H9 (cell line): ENCODE data around the gene KDM3A. TPM values are rescaled to one million over a fixed set of nuclear protein-coding genes. Genes with fewer than 3 reads are reported as not detected.

Experiments
- DNase-seq: peaks from one replicate; pipeline ENCODE4 v3.0.0-alpha.2; 2017
- H2AFZ ChIP-seq: one replicate; pipeline ENCODE4 v1.6.1; 2013; ENCODE audit warnings: mild to moderate bottlenecking, low read length, control low read depth, moderate library complexity
- H2AK5ac ChIP-seq: 2 replicates; pipeline ENCODE4 v1.6.1; 2013; ENCODE audit warnings: low read length, control low read depth, mixed read lengths; ENCODE audit not compliant: insufficient read length
- H2BK120ac ChIP-seq: one replicate; pipeline ENCODE4 v1.6.1; 2013; ENCODE audit warnings: low read depth, mild to moderate bottlenecking, low read length, control low read depth, inconsistent platforms; ENCODE audit not compliant: poor library complexity, severe bottlenecking
- H2BK12ac ChIP-seq: 2 replicates; pipeline ENCODE4 v1.6.1; 2013; ENCODE audit warnings: low read length, control low read depth, mixed read lengths, low read depth; ENCODE audit not compliant: insufficient read length
- H2BK15ac ChIP-seq: 2 replicates; pipeline ENCODE4 v1.6.1; 2013; ENCODE audit warnings: low read depth, low read length, control low read depth
- H2BK20ac ChIP-seq: one replicate; pipeline ENCODE4 v1.6.1; 2013; ENCODE audit warnings: low read depth, mild to moderate bottlenecking, low read length, control low read depth, inconsistent platforms; ENCODE audit not compliant: poor library complexity, severe bottlenecking
- H2BK5ac ChIP-seq: 2 replicates; pipeline ENCODE4 v1.6.1; 2013; ENCODE audit warnings: low read length, control low read depth, mixed read lengths; ENCODE audit not compliant: insufficient read length
- H3K14ac ChIP-seq: 2 replicates; pipeline ENCODE4 v1.6.1; 2013; ENCODE audit warnings: low read length, control low read depth; ENCODE audit not compliant: insufficient read depth
- H3K18ac ChIP-seq: 2 replicates; pipeline ENCODE4 v1.6.1; 2013; ENCODE audit warnings: low read depth, mild to moderate bottlenecking, mixed read lengths, low read length, control low read depth; ENCODE audit not compliant: insufficient read length
- H3K23ac ChIP-seq: 2 replicates; pipeline ENCODE4 v1.6.1; 2013; ENCODE audit warnings: low read length, control low read depth, mixed read lengths, low read depth; ENCODE audit not compliant: insufficient read length
- H3K23me2 ChIP-seq: 2 replicates; pipeline ENCODE4 v1.6.1; 2013; ENCODE audit warnings: low read depth, mild to moderate bottlenecking, mixed read lengths, low read length, control low read depth; ENCODE audit not compliant: insufficient read length, poor library complexity, severe bottlenecking
- H3K27ac ChIP-seq: 2 replicates; pipeline ENCODE4 v1.5.1; 2013; ENCODE audit warnings: low read length, control low read depth, mixed read lengths, low read depth; ENCODE audit not compliant: insufficient read length
- H3K27me3 ChIP-seq: 2 replicates; pipeline ENCODE4 v1.6.1; 2013; ENCODE audit warnings: low read length, control low read depth, inconsistent platforms; ENCODE audit not compliant: insufficient read depth
- H3K4ac ChIP-seq: 2 replicates; pipeline ENCODE4 v1.6.1; 2013; ENCODE audit warnings: low read depth, mild to moderate bottlenecking, control low read depth, inconsistent platforms, low read length, moderate library complexity
- H3K4me1 ChIP-seq: 2 replicates; pipeline ENCODE4 v1.6.1; 2013; ENCODE audit warnings: low read length, control low read depth, inconsistent platforms; ENCODE audit not compliant: insufficient read depth
- H3K4me2 ChIP-seq: 2 replicates; pipeline ENCODE4 v1.6.1; 2013; ENCODE audit warnings: low read length, control low read depth, mixed read lengths; ENCODE audit not compliant: insufficient read length, insufficient read depth
- H3K56ac ChIP-seq: 2 replicates; pipeline ENCODE4 v1.6.1; 2013; ENCODE audit warnings: low read depth, mild to moderate bottlenecking, mixed read lengths, low read length, control low read depth; ENCODE audit not compliant: insufficient read length
- H3K79me1 ChIP-seq: 2 replicates; pipeline ENCODE4 v1.6.1; 2013; ENCODE audit warnings: low read depth, mild to moderate bottlenecking, moderate library complexity, low read length, control low read depth, inconsistent platforms; ENCODE audit not compliant: insufficient read depth, poor library complexity, severe bottlenecking
- H3K79me2 ChIP-seq: 2 replicates; pipeline ENCODE4 v1.6.1; 2013; ENCODE audit warnings: low read length, control low read depth, inconsistent platforms; ENCODE audit not compliant: insufficient read depth
- H3K9ac ChIP-seq: 2 replicates; pipeline ENCODE4 v1.6.1; 2013; ENCODE audit warnings: low read length, control low read depth, mixed read lengths; ENCODE audit not compliant: insufficient read length; ENCODE audit errors: extremely low read depth
- H3K9me3 ChIP-seq: one replicate; pipeline ENCODE4 v1.6.1; 2013; ENCODE audit warnings: low read depth, low read length, inconsistent platforms; ENCODE audit not compliant: control insufficient read depth
- H3T11ph ChIP-seq: one replicate; pipeline ENCODE4 v1.6.1; 2013; ENCODE audit warnings: mild to moderate bottlenecking, low read length, control low read depth, inconsistent platforms
- H4K20me1 ChIP-seq: one replicate; pipeline ENCODE4 v1.6.1; 2013; ENCODE audit not compliant: control insufficient read depth, insufficient read length, insufficient read depth
- H4K5ac ChIP-seq: 2 replicates; pipeline ENCODE4 v1.6.1; 2013; ENCODE audit warnings: low read depth, mild to moderate bottlenecking, mixed read lengths, low read length, control low read depth; ENCODE audit not compliant: insufficient read length
- H4K8ac ChIP-seq: replicated peaks from 2 replicates; pipeline ENCODE4 v1.6.1; 2013; ENCODE audit warnings: low read length, control low read depth, mixed read lengths, low read depth; ENCODE audit not compliant: insufficient read length
- H4K91ac ChIP-seq: 2 replicates; pipeline ENCODE4 v1.6.1; 2013; ENCODE audit warnings: low read depth, mild to moderate bottlenecking, moderate library complexity, mixed read lengths, low read length, control low read depth; ENCODE audit not compliant: insufficient read length
- H3K27ac Mint-ChIP-seq, 3 experiments: 2 replicates in 2 of 3; 3 replicates in 1 of 3; pipeline ENCODE4 v1.8.0; 2020 to 2021; ENCODE audit warnings: mixed read lengths in 3 of 3, mild to moderate bottlenecking in 1 of 3, moderate library complexity in 1 of 3
- H3K27me3 Mint-ChIP-seq: 2 replicates; pipeline ENCODE4 v1.8.0; 2021; ENCODE audit warnings: low read depth, mild to moderate bottlenecking, moderate library complexity, mixed read lengths
- H3K36me3 Mint-ChIP-seq, 3 experiments: 2 replicates in 2 of 3; 3 replicates in 1 of 3; pipeline ENCODE4 v1.8.0; 2020 to 2021; ENCODE audit warnings: low read depth in 3 of 3, mixed read lengths in 3 of 3; ENCODE audit not compliant: insufficient read depth in 1 of 3
- H3K4me1 Mint-ChIP-seq, 2 experiments: 2 replicates each; pipeline ENCODE4 v1.8.0; 2020; ENCODE audit warnings: mixed read lengths in 2 of 2
- H3K4me3 Mint-ChIP-seq, 2 experiments: 2 replicates in 1 of 2; 3 replicates in 1 of 2; pipeline ENCODE4 v1.8.0; 2020 to 2021; ENCODE audit warnings: mild to moderate bottlenecking in 2 of 2, mixed read lengths in 2 of 2, moderate library complexity in 1 of 2
- H3K9me3 Mint-ChIP-seq, 2 experiments: 2 replicates in 1 of 2; 3 replicates in 1 of 2; pipeline ENCODE4 v1.8.0; 2020; ENCODE audit warnings: mild to moderate bottlenecking in 2 of 2, mixed read lengths in 2 of 2, moderate library complexity in 1 of 2
- CTCF ChIP-seq: fragments of 200-600 bp; sonication (generic); conservative IDR thresholded peaks from 3 replicates; pipeline ENCODE4 v1.8.0; 2021; ENCODE audit warnings: antibody characterized with exemption, mild to moderate bottlenecking
- WGBS: extraction: QIAGEN DNeasy Blood & Tissue Kit; methylation state at CpG from one replicate; pipeline ENCODE4 v1.1.7; 2013; ENCODE audit warnings: missing lambda C conversion rate, low lambda C conversion rate, mixed read lengths; ENCODE audit not compliant: insufficient read length; ENCODE audit errors: extremely low coverage; 5-methylcytosine and 5-hydroxymethylcytosine counted together
- long read RNA-seq: library from polyadenylated mRNA; unstranded; transcript quantifications from one replicate; pipeline ENCODE4 v2.0.0, GENCODE V29; 2020
- total RNA-seq: library from RNA; stranded (reverse); gene quantifications from 2 replicates; pipeline ENCODE4 v1.2.1, GENCODE V29; 2021

KDM3A gene
- 24.8 and 28.1 TPM in 2 replicates for total RNA-seq
- long read RNA-seq, full-length matches to known transcripts, result 12 of 52 reads
- long read RNA-seq, partial matches to known transcripts, result 27 of 52 reads
- long read RNA-seq, other reads (novel, unspliced or antisense), result 13 of 52 reads

GRCh38 chr2:86440631-86441391 lies at the start of gene KDM3A:
Gene KDM3A, plus strand, starts transcription at chr2:86441371. Its CDS starts 677 bp downstream, at chr2:86442048.
- peak within 1 kb of the TSS; percentile 100 for H3K27ac Mint-ChIP-seq
- H3K56ac ChIP-seq, result no peak within 1 kb of the TSS
- peak within 1 kb of the TSS; percentile 95; the same call in 1 of the 2 replicates for H3K14ac ChIP-seq
- H3K4me1 ChIP-seq, result no peaks in the 10 kb centered on the region
- H3K9ac ChIP-seq, result peak within 1 kb of the TSS; percentile 36
- H4K91ac ChIP-seq, result no peak within 1 kb of the TSS
- H2BK20ac ChIP-seq, result no peak within 1 kb of the TSS
- peak within 1 kb of the TSS; percentile 48 for H4K5ac ChIP-seq
- no peak within 1 kb of the TSS for H2BK12ac ChIP-seq
- peak within 1 kb of the TSS; percentile 79 for H2AFZ ChIP-seq
- peaks cover 22 to 53% (median 25%) of the 10 kb centered on the region in 3 experiments for H3K36me3 Mint-ChIP-seq
- peaks cover 7% of the 10 kb centered on the region for H3K9me3 ChIP-seq
- no peak within 1 kb of the TSS for H4K8ac ChIP-seq
- H3K23me2 ChIP-seq, result peaks cover 4% of the 10 kb centered on the region
- H3K27me3 Mint-ChIP-seq, result peaks cover 19% of the 10 kb centered on the region
- H3K4ac ChIP-seq, result no peak within 1 kb of the TSS
- peak within 1 kb of the TSS; percentile 96 for H3K18ac ChIP-seq
- no peak within 1 kb of the TSS for H2BK15ac ChIP-seq
- H4K20me1 ChIP-seq, result peaks cover 2% of the 10 kb centered on the region
- no CpG with 5 or more reads among the region's 51 CpGs for WGBS
- H3K27me3 ChIP-seq, result no peaks in the 10 kb centered on the region
- H3T11ph ChIP-seq, result peak within 1 kb of the TSS; percentile 92
- H2BK5ac ChIP-seq, result peak within 1 kb of the TSS; percentile 58
- H3K23ac ChIP-seq, result no peak within 1 kb of the TSS
- peaks cover 2% of the 10 kb centered on the region; the same call in 1 of the 2 replicates for H3K79me2 ChIP-seq
- H3K4me1 Mint-ChIP-seq, result peaks cover 20% of the 10 kb centered on the region in 2 experiments
- no peak within 1 kb of the TSS for H2BK120ac ChIP-seq
- peaks cover 6% of the 10 kb centered on the region for H3K79me1 ChIP-seq
- H3K4me2 ChIP-seq, result peak within 1 kb of the TSS; percentile 86
- H3K27ac ChIP-seq, result peak within 1 kb of the TSS; percentile 87
- H3K9me3 Mint-ChIP-seq, result peaks cover 39% of the 10 kb centered on the region in 2 experiments
- no peak for TF ChIP-seq CTCF
- peak; percentile 100 for DNase-seq
- H3K4me3 Mint-ChIP-seq, result peak within 1 kb of the TSS; percentile 88 to 92
- H2AK5ac ChIP-seq, result no peak within 1 kb of the TSS
